Skeletal muscle tissue (tissue), 4 donors: ENCODE data around the gene CD46. TPM values are rescaled to one million over a fixed set of nuclear protein-coding genes. Genes with fewer than 3 reads are reported as not detected.

Experiments
- H3K27ac ChIP-seq: one replicate; pipeline ENCODE4 v1.7.0; 2013; ENCODE audit warnings: mild to moderate bottlenecking, low read depth, low read length, inconsistent platforms
- H3K27me3 ChIP-seq, 3 donors: one replicate each; pipeline ENCODE4 v1.7.0; 2013; ENCODE audit warnings: low read length in 3 of 3; ENCODE audit not compliant: control insufficient read depth in 3 of 3, insufficient read depth in 3 of 3
- H3K36me3 ChIP-seq, 3 donors: one replicate each; pipeline ENCODE4 v1.7.0; 2013; ENCODE audit warnings: low read length in 3 of 3; ENCODE audit not compliant: control insufficient read depth in 3 of 3, insufficient read depth in 3 of 3
- H3K4me1 ChIP-seq, 3 donors: one replicate each; pipeline ENCODE4 v1.7.0; 2013; ENCODE audit warnings: low read length in 3 of 3, mild to moderate bottlenecking in 3 of 3; ENCODE audit not compliant: control insufficient read depth in 3 of 3, insufficient read depth in 3 of 3
- H3K4me3 ChIP-seq, 3 donors: one replicate each; pipeline ENCODE4 v1.7.0; 2013; ENCODE audit warnings: low read length in 3 of 3
- H3K9ac ChIP-seq, 3 donors: one replicate each; pipeline ENCODE4 v1.7.0; 2013; ENCODE audit warnings: low read length in 3 of 3, mild to moderate bottlenecking in 3 of 3, moderate library complexity in 2 of 3, low read depth in 1 of 3
- H3K9me3 ChIP-seq, 3 donors: one replicate each; pipeline ENCODE4 v1.7.0; 2013; ENCODE audit warnings: low read length in 3 of 3; ENCODE audit not compliant: control insufficient read depth in 3 of 3
- total RNA-seq: library from RNA; depleted of rRNA; stranded (reverse); fragments of >200 nt; gene quantifications from one replicate; pipeline ENCODE4 v1.2.3, GENCODE V29; 2014
- donor health status: Osteomylitis.

Gene CD46
- total RNA-seq, 1 donor from 2014 or later, result 53.8 TPM

DNA sequence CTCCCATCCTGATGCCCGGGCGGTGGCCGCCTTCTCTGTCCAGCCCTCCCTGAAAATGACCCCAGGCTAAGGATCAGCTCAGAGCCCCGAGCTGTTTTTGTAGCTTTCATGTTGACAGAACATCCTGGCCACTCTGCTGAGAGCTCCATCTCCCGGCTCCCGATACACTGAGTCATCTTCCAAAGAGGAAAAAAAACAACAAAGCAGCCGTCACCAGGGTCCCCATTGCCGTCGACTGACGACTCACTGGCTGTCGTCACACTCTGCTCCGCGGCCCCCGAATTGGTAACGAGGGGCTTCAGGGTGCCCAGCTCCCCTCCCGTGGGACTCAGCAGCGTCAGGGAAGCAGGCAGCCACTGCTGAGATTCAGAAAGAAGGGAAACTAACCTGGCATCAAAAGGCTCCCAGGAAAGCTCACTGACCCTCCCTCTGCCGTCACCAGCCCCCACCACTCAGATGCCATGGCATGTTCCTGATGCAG is 67.2 kb downstream of the CD46 start:
- Histone ChIP-seq H3K9me3 (no peaks in the 10 kb centered on the region), H3K36me3 (peaks cover 46 to 70% (median 62%) of the 10 kb centered on the region in 3 donors), H3K27ac (peak overlapping the region; percentile 100), H3K4me1 (peaks cover 76 to 80% (median 79%) of the 10 kb centered on the region in 3 donors), H3K4me3 (peak overlapping the region; percentile 40 to 94 (median 92)), H3K27me3 (no peaks in the 10 kb centered on the region), H3K9ac (peak overlapping the region; percentile 48 to 100 (median 50))

DNA sequence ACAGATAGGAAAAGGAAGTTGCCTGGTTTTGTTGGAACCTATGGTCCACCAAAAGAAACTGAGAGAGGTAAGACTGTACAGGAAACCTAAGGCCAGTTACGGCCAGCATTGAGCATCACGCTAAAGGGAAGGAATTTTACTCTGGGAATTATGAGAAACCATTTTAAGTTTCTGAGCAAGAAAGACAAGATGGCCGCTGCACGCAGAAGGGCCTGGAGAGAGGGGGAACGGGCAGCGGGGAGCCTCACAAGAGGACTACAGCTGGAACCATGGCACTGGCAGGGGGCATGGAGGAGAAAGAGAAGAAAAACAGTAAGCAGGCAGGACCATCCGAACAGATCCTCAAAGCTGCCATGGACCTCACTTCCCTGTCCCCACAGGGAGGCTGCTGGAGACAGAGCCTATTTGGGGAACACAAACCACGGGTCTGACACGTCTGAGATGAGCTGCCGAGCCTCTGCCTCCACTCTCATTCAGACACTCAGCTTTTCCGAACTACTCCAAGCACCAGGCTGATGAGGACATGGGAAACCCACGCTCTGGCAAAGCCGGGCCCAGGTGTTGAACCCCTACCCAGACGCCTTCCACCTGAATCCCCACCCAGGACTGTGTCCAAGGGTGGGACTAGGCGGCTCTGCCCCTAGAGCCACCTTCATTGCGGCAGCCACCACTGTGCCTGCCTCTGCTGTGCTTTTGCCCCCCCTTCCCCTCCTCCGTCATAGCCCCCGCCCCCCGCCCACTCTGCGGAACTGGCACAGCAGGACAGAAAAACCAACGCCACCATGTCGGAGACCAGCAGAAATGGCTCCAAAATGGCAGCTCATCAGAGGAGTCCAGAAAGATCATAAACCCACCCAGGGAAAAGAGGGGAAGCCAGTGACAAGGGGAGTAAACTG is 69.0 kb downstream of the CD46 start:
- H3K9me3 ChIP-seq, result no peaks in the 10 kb centered on the region
- H3K36me3 ChIP-seq, result peaks cover 28 to 53% (median 44%) of the 10 kb centered on the region in 3 donors
- peaks cover 76 to 80% (median 79%) of the 10 kb centered on the region in 3 donors for H3K4me1 ChIP-seq
- no peaks in the 10 kb centered on the region for H3K27me3 ChIP-seq
- H3K4me3 ChIP-seq, result peak overlapping the region; percentile 92 to 96 (median 94)
- peak overlapping the region; percentile 100 for H3K27ac ChIP-seq
- H3K9ac ChIP-seq, result peak overlapping the region; percentile 92 to 100 (median 95)

DNA sequence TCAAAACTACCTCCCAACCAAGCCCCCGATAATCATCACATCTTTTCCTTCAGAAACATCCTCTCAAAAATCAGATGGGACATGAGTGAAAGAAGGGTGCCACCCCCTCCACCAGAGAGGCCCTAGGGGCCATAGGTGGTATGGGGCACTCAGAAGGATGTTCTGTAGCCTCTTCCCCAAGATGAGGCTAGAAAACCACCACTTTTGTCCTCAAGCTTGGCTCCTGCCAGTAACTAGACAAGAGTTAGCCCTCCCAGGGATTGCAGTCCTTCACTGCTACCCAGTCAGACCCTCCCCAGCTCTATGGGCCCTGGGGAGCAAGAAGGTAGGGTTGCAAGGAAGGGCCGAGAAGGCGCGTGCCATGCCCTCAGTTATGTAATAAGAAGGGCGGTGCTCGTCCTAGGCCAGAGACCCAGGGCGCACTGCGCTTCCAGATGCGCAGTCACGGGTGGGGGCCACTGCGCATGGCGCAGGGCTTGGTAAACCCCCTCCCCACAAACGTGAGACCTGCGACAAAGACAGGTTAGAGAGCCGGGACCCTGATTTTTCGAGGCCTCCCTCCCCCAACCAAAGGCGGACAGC is 69.7 kb downstream of the CD46 start:
- peak overlapping the region; percentile 92 to 100 (median 95) for H3K9ac ChIP-seq
- peak overlapping the region; percentile 100 for H3K27ac ChIP-seq
- H3K36me3 ChIP-seq, result peaks cover 21 to 47% (median 38%) of the 10 kb centered on the region in 3 donors

DNA sequence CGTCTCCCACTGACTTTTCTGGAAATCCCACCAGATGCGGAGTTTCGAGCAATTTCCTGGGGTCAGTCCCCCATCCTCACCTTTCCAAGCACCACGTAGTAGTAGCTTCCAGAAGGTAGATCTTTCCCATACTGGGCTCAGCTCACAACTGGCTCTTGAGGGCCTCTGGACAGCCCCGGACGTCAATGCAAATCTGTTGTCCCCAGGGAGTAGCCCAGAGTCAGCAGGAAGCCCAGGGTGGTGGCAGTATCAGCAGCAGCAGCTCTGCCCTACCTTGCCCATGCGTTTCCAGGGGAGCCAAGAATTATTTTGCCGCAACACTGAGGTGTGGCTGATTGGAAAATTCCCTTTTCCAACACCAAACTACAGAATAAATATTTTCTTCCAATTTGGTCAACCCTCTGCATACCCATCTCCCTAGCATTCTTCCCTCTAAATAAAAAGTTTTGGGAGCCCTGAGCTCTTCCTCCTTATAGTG is 70.3 kb downstream of the CD46 start:
- Histone ChIP-seq H3K4me1 (peaks cover 76 to 81% (median 79%) of the 10 kb centered on the region in 3 donors), H3K27ac (peak overlapping the region; percentile 100), H3K9me3 (no peaks in the 10 kb centered on the region), H3K4me3 (peak overlapping the region; percentile 92 to 96 (median 94)), H3K27me3 (no peaks in the 10 kb centered on the region), H3K36me3 (peaks cover 15 to 42% (median 33%) of the 10 kb centered on the region in 3 donors), H3K9ac (peak overlapping the region; percentile 92 to 100 (median 95))

More for the DNA sequence above, 69.7 kb downstream of the CD46 start:
- no peaks in the 10 kb centered on the region for H3K27me3 ChIP-seq
- H3K9me3 ChIP-seq, result no peaks in the 10 kb centered on the region
- peaks cover 76 to 80% (median 79%) of the 10 kb centered on the region in 3 donors for H3K4me1 ChIP-seq
- peak overlapping the region; percentile 92 to 96 (median 94) for H3K4me3 ChIP-seq

DNA sequence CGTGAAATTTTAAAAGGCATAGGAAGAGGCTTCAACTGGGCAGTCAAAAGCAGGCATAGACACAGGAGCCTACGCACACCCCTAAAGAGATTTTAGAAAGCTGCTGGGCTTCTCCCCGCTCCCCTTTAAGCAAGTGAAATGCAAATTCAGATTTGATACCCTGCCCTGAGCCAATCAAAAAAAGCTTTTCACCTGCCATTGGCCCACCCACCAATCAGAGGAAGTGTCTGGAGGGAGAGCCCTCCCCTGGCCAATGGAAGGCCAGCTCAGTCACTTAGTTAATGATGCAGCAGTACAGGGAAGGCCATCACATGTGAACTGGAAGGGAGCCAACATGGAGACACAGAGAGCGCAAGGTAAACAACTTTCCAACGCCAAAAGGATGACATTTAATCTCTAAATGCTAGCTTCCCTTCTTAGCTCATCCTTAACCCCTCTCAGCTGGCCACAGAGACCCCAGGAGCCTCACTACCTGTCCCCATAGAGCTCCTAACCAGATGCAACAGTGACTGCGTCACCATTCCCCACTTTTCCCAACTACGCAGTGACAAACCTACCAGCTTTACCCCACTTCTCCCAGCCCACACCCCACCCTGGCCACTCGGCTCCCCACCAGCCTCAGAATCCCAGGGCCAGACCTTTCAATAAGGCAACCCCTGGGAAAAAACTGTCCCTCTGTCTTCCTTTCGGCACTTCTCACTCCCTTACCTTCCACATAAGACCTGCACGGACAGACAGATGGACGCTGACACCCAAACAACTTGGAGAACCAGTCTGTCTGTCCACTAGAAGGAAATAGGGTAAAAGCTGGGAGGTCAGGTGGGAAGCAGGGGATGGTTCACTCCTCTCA is 71.0 kb downstream of the CD46 start:
- H3K9ac ChIP-seq, result peak overlapping the region; percentile 97 to 100 (median 100)

DNA sequence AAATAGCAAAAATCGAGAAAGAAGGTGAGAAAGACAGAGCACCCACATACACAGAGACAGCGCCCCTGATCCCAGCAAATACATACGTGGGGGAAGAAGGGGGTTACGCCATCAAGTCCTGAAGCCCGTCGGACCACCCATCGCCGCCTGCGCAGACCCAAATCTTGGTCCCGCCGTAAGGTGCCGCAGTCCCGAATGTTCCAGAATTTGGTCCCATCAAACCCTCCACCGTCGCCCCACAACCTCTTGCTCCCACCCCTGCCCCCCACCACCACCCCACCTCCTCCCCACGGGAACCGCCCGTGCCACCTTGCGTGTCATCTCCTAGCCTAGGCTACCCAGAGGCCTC is 71.7 kb downstream of the CD46 start:
- Histone ChIP-seq H3K36me3 (peaks cover 11 to 32% (median 25%) of the 10 kb centered on the region in 3 donors), H3K27me3 (no peaks in the 10 kb centered on the region), H3K4me1 (peaks cover 76 to 80% (median 79%) of the 10 kb centered on the region in 3 donors), H3K4me3 (peak overlapping the region; percentile 92 to 98 (median 96)), H3K9ac (peak overlapping the region; percentile 97 to 100 (median 100)), H3K9me3 (no peaks in the 10 kb centered on the region), H3K27ac (peak overlapping the region; percentile 100)

More for the DNA sequence above, 71.0 kb downstream of the CD46 start:
- H3K4me1 ChIP-seq, result peaks cover 75 to 78% (median 77%) of the 10 kb centered on the region in 3 donors
- peak overlapping the region; percentile 100 for H3K27ac ChIP-seq
- peaks cover 13 to 36% (median 26%) of the 10 kb centered on the region in 3 donors for H3K36me3 ChIP-seq
- no peaks in the 10 kb centered on the region for H3K27me3 ChIP-seq
- peak overlapping the region; percentile 92 to 98 (median 96) for H3K4me3 ChIP-seq
- no peaks in the 10 kb centered on the region for H3K9me3 ChIP-seq

DNA sequence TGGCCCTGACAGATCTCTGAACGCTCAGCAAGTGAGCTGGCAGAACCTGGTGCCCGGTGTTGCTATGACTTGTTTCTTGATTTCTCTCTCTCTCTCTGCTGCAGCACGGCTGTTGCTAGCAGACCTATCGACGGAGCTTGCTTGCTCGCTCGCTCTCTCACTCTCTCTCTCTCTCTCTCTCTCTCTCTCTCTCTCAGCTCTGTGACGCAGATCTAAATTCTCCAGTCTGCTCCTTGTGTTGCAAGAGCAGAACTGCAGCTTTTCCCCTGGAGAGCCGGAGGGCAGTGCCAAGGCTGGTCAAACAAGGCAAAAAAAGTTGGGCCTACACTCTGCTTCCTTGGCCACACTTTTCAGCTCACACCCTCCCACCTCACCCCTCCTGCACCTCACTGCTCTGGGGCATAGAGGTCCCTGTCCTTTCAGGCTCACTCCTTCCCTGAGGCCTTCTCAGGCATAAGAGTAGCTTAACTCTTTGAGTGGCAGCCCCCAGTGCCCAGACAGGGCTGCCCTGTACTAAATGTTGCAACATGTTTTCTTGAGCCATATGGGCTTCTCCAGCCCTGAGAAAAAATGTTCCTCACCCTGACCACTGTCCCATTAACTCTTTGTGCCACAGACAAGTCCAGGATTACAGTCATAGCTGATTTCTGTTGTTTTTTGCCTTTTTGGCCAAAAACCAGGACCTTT is 72.2 kb downstream of the CD46 start:
- Histone ChIP-seq H3K4me1 (peaks cover 75 to 79% (median 77%) of the 10 kb centered on the region in 3 donors), H3K9me3 (no peaks in the 10 kb centered on the region), H3K27ac (peak overlapping the region; percentile 100), H3K9ac (peak overlapping the region; percentile 97 to 100 (median 100)), H3K36me3 (peaks cover 10 to 26% (median 19%) of the 10 kb centered on the region in 3 donors), H3K4me3 (peak overlapping the region; percentile 92 to 98 (median 96)), H3K27me3 (no peaks in the 10 kb centered on the region)

DNA sequence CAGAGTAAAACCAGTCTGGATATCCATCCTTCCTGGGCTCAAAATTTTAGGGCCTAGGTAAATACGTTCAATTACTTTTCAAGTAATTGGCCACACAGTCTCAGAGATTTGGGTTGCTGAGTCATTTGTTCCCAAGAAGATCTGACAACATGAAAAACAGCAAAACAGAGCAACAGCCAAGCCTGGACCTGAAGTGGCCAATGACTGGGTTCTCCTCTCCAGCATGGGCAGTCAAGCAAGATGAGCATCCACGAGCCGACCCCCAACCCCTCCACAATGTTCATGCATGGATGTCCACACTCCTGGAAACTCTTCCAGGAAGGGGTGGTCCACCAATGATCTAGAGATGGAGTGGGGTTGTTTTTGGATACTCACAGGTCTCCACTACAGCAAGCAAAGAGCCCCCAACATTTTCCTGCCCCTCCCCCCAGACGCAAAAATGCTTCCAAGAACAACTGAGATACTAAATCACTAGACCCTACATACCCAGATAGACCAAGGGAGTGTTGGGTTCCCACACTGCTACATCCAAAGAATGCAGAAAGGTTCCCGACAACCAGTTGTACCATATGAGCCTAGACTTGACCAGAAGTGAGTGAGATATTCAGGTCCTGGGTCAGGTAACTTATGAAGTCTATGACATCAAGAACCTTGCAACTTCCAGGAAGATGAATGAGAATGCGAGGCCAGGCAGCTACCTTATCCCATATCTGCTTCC is 73.0 kb downstream of the CD46 start:
- Histone ChIP-seq H3K4me1 (peaks cover 69 to 74% (median 72%) of the 10 kb centered on the region in 3 donors), H3K36me3 (peaks cover 10 to 19% (median 13%) of the 10 kb centered on the region in 3 donors), H3K27me3 (no peaks in the 10 kb centered on the region), H3K4me3 (peak overlapping the region; percentile 2 to 96 (median 92)), H3K9me3 (no peaks in the 10 kb centered on the region), H3K9ac (peak overlapping the region; percentile 97 to 100 (median 100)), H3K27ac (peak overlapping the region; percentile 100)
